Measurements from ENCODE around the gene IMMP2L. TPM values are rescaled to one million over a fixed set of nuclear protein-coding genes. Genes with fewer than 3 reads are reported as not detected.

IMMP2L gene
- total and polyA plus RNA-seq, 2 of the 4 experiments (the other 2 are of a cell fraction), result 5.8 to 9.3 TPM

DNA sequence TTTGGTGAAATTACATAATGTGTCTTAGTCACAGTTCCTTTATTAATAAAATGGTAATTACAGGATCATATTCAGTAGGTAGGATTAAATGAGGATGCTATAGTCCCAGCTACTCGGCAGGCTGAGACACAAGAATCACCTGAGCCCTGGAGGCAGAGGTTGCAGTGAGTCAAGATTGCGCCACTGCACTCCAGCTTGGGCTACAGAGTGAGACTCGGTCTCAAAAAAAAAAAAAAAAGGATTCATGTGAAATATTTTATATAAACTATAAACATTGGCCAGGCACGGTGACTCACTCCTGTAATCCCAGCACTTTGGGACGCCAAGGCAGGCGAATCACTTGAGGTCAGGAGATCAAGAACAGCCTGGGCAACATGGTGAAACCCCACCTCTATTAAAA, 197.9 kb downstream of the IMMP2L start:
- no peak overlapping the region for H3K56ac ChIP-seq (ENCODE audit: extremely low read depth, insufficient read depth, low read length)
- H3K4me3 ChIP-seq (ENCODE audit: insufficient read depth, low read depth, low read length), result no peak overlapping the region
- no peak overlapping the region for H4K5ac ChIP-seq (ENCODE audit: low read depth, low read length)
- no peaks in the 10 kb centered on the region for H4K20me1 ChIP-seq (ENCODE audit: insufficient read depth, low read length)
- POLR2A ChIA-PET (ENCODE audit: unreplicated experiment), result no interaction called here
- dilution Hi-C loops (cut with HindIII; ENCODE audit: low sequenced_read_pairs, unreplicated experiment) (no loop called here), intact Hi-C loops (cut with micrococcal nuclease) (loop anchor here (5.0 kb wide), 1 partner anchor 87 kb away; no protein-coding TSS in a partner anchor), in situ Hi-C loops (cut with MboI; ENCODE audit: low sequenced_read_pairs) (no loop called here)
- no peak overlapping the region for H3K27ac ChIP-seq (ENCODE audit: insufficient read depth, low read length)
- no peak overlapping the region for H4K91ac ChIP-seq (ENCODE audit: insufficient read depth, low read depth, low read length)
- TF ChIP-seq SMC3 (IDR thresholded peaks at IDR 0.05; ENCODE audit: low read depth, low read length) (no peak), RCOR1 (IDR thresholded peaks at IDR 0.05; ENCODE audit: insufficient replicate concordance, low read length) (no peak), MAZ (IDR thresholded peaks at IDR 0.05; ENCODE audit: borderline replicate concordance, low read depth, low read length) (no peak), RFX5 (IDR thresholded peaks at IDR 0.05; ENCODE audit: low read depth, low read length) (no peak), RAD21 (IDR thresholded peaks at IDR 0.05; ENCODE audit: low read length) (no peak), CHD1 (IDR thresholded peaks at IDR 0.05; ENCODE audit: low read depth, low read length) (no peak), BHLHE40 (IDR thresholded peaks at IDR 0.05; ENCODE audit: low read depth, low read length) (0 out of 2 replicates have a peak, but pooled peaks have one; percentile 15), MAFK (IDR thresholded peaks at IDR 0.05; ENCODE audit: low read depth, low read length) (no peak), CEBPB (IDR thresholded peaks at IDR 0.05; ENCODE audit: low read depth, low read length) (peak; percentile 95), MXI1 (IDR thresholded peaks at IDR 0.05; ENCODE audit: borderline replicate concordance, low read depth, low read length) (no peak), NFE2L2 (IDR thresholded peaks at IDR 0.05; ENCODE audit: low read depth, low read length) (no peak), POLR2A (IDR thresholded peaks at IDR 0.05; ENCODE audit: low read depth, low read length) (no peak), FOS (IDR thresholded peaks at IDR 0.05; ENCODE audit: low read depth, low read length) (peak; percentile 79)
- TF ChIP-seq, protein P1, sequence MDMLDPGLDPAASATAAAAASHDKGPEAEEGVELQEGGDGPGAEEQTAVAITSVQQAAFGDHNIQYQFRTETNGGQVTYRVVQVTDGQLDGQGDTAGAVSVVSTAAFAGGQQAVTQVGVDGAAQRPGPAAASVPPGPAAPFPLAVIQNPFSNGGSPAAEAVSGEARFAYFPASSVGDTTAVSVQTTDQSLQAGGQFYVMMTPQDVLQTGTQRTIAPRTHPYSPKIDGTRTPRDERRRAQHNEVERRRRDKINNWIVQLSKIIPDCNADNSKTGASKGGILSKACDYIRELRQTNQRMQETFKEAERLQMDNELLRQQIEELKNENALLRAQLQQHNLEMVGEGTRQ (IDR thresholded peaks at IDR 0.05; ENCODE audit: low read depth, low read length), result no peak
- TF ChIP-seq, protein P2, sequence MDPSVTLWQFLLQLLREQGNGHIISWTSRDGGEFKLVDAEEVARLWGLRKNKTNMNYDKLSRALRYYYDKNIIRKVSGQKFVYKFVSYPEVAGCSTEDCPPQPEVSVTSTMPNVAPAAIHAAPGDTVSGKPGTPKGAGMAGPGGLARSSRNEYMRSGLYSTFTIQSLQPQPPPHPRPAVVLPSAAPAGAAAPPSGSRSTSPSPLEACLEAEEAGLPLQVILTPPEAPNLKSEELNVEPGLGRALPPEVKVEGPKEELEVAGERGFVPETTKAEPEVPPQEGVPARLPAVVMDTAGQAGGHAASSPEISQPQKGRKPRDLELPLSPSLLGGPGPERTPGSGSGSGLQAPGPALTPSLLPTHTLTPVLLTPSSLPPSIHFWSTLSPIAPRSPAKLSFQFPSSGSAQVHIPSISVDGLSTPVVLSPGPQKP (IDR thresholded peaks at IDR 0.05; ENCODE audit: borderline replicate concordance, low read depth, low read length), result no peak
- TF ChIP-seq, protein P3, sequence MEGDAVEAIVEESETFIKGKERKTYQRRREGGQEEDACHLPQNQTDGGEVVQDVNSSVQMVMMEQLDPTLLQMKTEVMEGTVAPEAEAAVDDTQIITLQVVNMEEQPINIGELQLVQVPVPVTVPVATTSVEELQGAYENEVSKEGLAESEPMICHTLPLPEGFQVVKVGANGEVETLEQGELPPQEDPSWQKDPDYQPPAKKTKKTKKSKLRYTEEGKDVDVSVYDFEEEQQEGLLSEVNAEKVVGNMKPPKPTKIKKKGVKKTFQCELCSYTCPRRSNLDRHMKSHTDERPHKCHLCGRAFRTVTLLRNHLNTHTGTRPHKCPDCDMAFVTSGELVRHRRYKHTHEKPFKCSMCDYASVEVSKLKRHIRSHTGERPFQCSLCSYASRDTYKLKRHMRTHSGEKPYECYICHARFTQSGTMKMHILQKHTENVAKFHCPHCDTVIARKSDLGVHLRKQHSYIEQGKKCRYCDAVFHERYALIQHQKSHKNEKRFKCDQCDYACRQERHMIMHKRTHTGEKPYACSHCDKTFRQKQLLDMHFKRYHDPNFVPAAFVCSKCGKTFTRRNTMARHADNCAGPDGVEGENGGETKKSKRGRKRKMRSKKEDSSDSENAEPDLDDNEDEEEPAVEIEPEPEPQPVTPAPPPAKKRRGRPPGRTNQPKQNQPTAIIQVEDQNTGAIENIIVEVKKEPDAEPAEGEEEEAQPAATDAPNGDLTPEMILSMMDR (conservative IDR thresholded peaks at IDR 0.05; ENCODE audit: low read depth, low read length), result no peak
- no TSS peak for BruUV-seq (replicated peaks)
- WGBS, 2 experiments (ENCODE audit: extremely low coverage in 2 of 2, insufficient read length in 1 of 2), result no CpG with 5 or more reads among the region's 6 CpGs
- H3K14ac ChIP-seq (replicated peaks; ENCODE audit: low read depth, low read length), result no peak overlapping the region
- no peak overlapping the region for H4K8ac ChIP-seq (ENCODE audit: low read depth in 2 of 2, low read length in 2 of 2)
- H3K18ac ChIP-seq (ENCODE audit: low read depth, low read length), result no peak overlapping the region
- H2AFZ ChIP-seq (replicated peaks; ENCODE audit: low read length, poor library complexity), result no peak overlapping the region
- H3K79me1 ChIP-seq (ENCODE audit: low read depth in 1 of 2, low read length in 2 of 2), result no peaks in the 10 kb centered on the region; a peak in 1 of 4 replicates
- peaks cover 3% of the 10 kb centered on the region; the same call in 1 of the 2 replicates for H3K4me1 ChIP-seq (ENCODE audit: control insufficient read depth, insufficient read depth, low read length)
- H3K9ac ChIP-seq (ENCODE audit: low read depth, low read length), result no peak overlapping the region
- CTCF ChIA-PET, result interaction anchor here (1.0 kb wide), 1 partner anchor 108 kb away, joined by 5 read pairs; no protein-coding TSS in a partner anchor
- H3K23ac ChIP-seq (ENCODE audit: low read depth, low read length), result no peak overlapping the region
- ATAC-seq (ENCODE audit: low read depth), result peak; percentile 62
- no peaks in the 10 kb centered on the region for H3K9me3 ChIP-seq (ENCODE audit: control insufficient read depth, insufficient read depth, low read length)
- no peak overlapping the region; the same call in 1 of the 2 replicates for H2BK20ac ChIP-seq (ENCODE audit: low read depth, low read length)
- no peak overlapping the region for H2BK120ac ChIP-seq (ENCODE audit: low read depth, low read length)
- H3K27me3 ChIP-seq (ENCODE audit: control insufficient read depth, insufficient read depth, low read length), result no peaks in the 10 kb centered on the region
- H3K36me3 ChIP-seq (ENCODE audit: control insufficient read depth, insufficient read depth, low read length), result no peaks in the 10 kb centered on the region
- H3K4me2 ChIP-seq (ENCODE audit: low read depth, low read length), result no peak overlapping the region
- DNase-seq, result peak; percentile 81
- H2AK9ac ChIP-seq (replicated peaks; ENCODE audit: low read depth, low read length, poor library complexity), result no peak overlapping the region
- peak overlapping the region; percentile 53; the same call in 1 of the 2 replicates for H3K4ac ChIP-seq (ENCODE audit: low read depth, low read length)
- no peak overlapping the region for H2AK5ac ChIP-seq (ENCODE audit: low read depth, low read length)
- no peaks in the 10 kb centered on the region for H3K9me1 ChIP-seq (ENCODE audit: insufficient read depth, low read length)
- H2BK15ac ChIP-seq (ENCODE audit: low read depth, low read length), result no peak overlapping the region
- no peak overlapping the region for H2BK5ac ChIP-seq (ENCODE audit: low read depth, low read length, poor library complexity, severe bottlenecking)
